Measurements from ENCODE around the gene PCGF2.
"Not testable (repeated sequence)": the region's sequence is repeated elsewhere in the genome, so short reads cannot be mapped to it uniquely, and the experiment has no call there.

- not testable (repeated sequence) for TF ChIP-seq CTCF (IDR thresholded peaks at IDR 0.05 in 4 of 5, conservative IDR thresholded peaks at IDR 0.05 in 1 of 5); POLR2A (IDR thresholded peaks at IDR 0.05)
These were observed 22.0 kb downstream of the PCGF2 start for GRCh38 chr17:38726145-38726544.

Data from gastrocnemius medialis (tissue), 4 donors.